Adrenal gland (tissue), 12 donors: ENCODE results near the gene TRMT61A. TPM values are rescaled to one million over a fixed set of nuclear protein-coding genes. Genes with fewer than 3 reads are reported as not detected.

Experiments
- DNase-seq, 7 donors: peaks; one replicate each; pipeline ENCODE4 v3.0.0-alpha.2; 2019 to 2020
- H3K27ac ChIP-seq, 5 donors: fragments of 200-600 bp; sonication (generic) in 4 of 5; 1 replicate in 3 of 5; 2 replicates in 2 of 5; pipeline versions ENCODE4 v1.5.1 to v1.8.0; 2016 to 2020; ENCODE audit warnings: mild to moderate bottlenecking in 1 of 5
- H3K27me3 ChIP-seq: fragments of 200-600 bp; 2 replicates; pipeline ENCODE4 v1.8.0; 2021
- H3K36me3 ChIP-seq, 2 donors: fragments of 200-600 bp; replicated peaks in 1 of 2; 1 replicate in 1 of 2; 2 replicates in 1 of 2; pipeline versions ENCODE4 v1.5.1 to v1.8.0; 2018 to 2022
- H3K4me1 ChIP-seq, 2 donors: fragments of 200-600 bp; replicated peaks in 1 of 2; 1 replicate in 1 of 2; 2 replicates in 1 of 2; pipeline versions ENCODE4 v1.5.1 to v1.8.0; 2018 to 2021
- H3K4me3 ChIP-seq, 4 donors: fragments of 200-600 bp; sonication (generic) in 3 of 4; one replicate each; pipeline ENCODE4 v1.5.1; 2016 to 2018
- H3K9me3 ChIP-seq, 3 donors: fragments of 200-600 bp; sonication (generic) in 1 of 3; replicated peaks in 1 of 3; 1 replicate in 2 of 3; 2 replicates in 1 of 3; pipeline versions ENCODE4 v1.5.1 to v1.8.0; 2016 to 2021
- CTCF ChIP-seq, 6 experiments: fragments of 450-650 bp in 4 of 6; fragments of 200-600 bp in 2 of 6; sonication (generic) in 1 of 6; IDR thresholded peaks; 1 replicate in 5 of 6; 2 replicates in 1 of 6; pipeline versions ENCODE4 v1.5.1 to v1.8.0; 2016 to 2021; ENCODE audit warnings: antibody characterized with exemption in 6 of 6, mild to moderate bottlenecking in 2 of 6, moderate library complexity in 1 of 6
- POLR2A ChIP-seq, 2 donors: fragments of 450-650 bp; IDR thresholded peaks; one replicate each; pipeline ENCODE4 v1.6.1; 2017; ENCODE audit warnings: antibody characterized with exemption in 2 of 2, mild to moderate bottlenecking in 2 of 2, moderate library complexity in 1 of 2
- WGBS, 4 donors: extraction: QIAGEN DNeasy Blood & Tissue Kit in 2 of 4; methylation state at CpG; one replicate each; pipeline versions ENCODE4 v1.1.5 to v1.1.7; 2013 to 2017; 5-methylcytosine and 5-hydroxymethylcytosine counted together
- intact Hi-C, 2 donors: fragments of 100-400 bp; cut with DNase I; formaldehyde crosslinking; loops; one replicate each; pipeline versions ENCODE4 v1.14.1 to v1.15.0; 2022 to 2023
- polyA plus RNA-seq, 3 donors: library from polyadenylated mRNA; stranded (reverse); fragments of 200-250 nt in 2 of 3; fragments of 350-450 nt in 1 of 3; fragmentation: Illumina TruSeq in 1 of 3; extraction: RNeasy Lipid Tissue Mini Kit (QIAGEN cat#74804) in 1 of 3; gene quantifications; one replicate each; pipeline ENCODE4 v1.2.3, GENCODE V29; 2013 to 2014
- total RNA-seq, 9 donors: library from RNA; depleted of rRNA in 4 of 9; stranded (reverse); fragments of >200 nt in 4 of 9; fragments of 120-200 nt in 1 of 9; fragmentation: NEBNext Ultra II Directional in 1 of 9; extraction: Animal tissue kit (Norgen Biotek cat#: 25700) in 1 of 9; gene quantifications; one replicate each; pipeline versions ENCODE4 v1.1.0 to v1.2.4, GENCODE V29; 2013 to 2023
- donor health status: healthy with polysubstance abuse.
- donor health status: Bipolar disorder and iron deficiency.
- donor health status: DM: yes; HTN: yes; CAD: no.
- donor health status: DM: no; HTN: no; CAD: no.
- donor health status: DM: no; HTN: no; CAD: no.
- donor health status: DM: yes; HTN: yes; CAD: no.

Gene TRMT61A
- total and polyA plus RNA-seq, 12 donors: 2.5 to 26.0 (median 13.5) TPM

GRCh38 chr14:103496776-103497175 is 32.2 kb upstream of the TRMT61A start:
- peak in 4 of 7 donors; percentile 13 to 40 (median 16) for DNase-seq
- TF ChIP-seq CTCF (IDR thresholded peaks at IDR 0.05) (no peak), POLR2A (IDR thresholded peaks at IDR 0.05) (no peak)
- 0 to 33% (median 11%) methylated on average over 1 of the region's 1 CpG for WGBS, 4 donors
- H3K36me3 ChIP-seq: peaks cover 0 to 39% of the 10 kb centered on the region in 2 donors
- H3K27me3 ChIP-seq: no peaks in the 10 kb centered on the region
- H3K9me3 ChIP-seq: no peaks in the 10 kb centered on the region
- peaks cover 3 to 16% of the 10 kb centered on the region in 2 donors for H3K4me1 ChIP-seq
- no peak overlapping the region for H3K4me3 ChIP-seq
- intact Hi-C loops: loop anchor here in 1 of 2 donors (10.0 kb wide), 2 partner anchors 62 to 162 kb away; partner anchors contain the start of gene EIF5
- no peak overlapping the region for H3K27ac ChIP-seq

- intact Hi-C loops: loop anchor here (2.0 to 10.0 kb wide), 4 partner anchors 47 to 165 kb away; partner anchors contain the start of gene EIF5 (in 1 of the 2)
- Histone ChIP-seq H3K27me3 (no peaks in the 10 kb centered on the region), H3K4me3 (no peak overlapping the region), H3K9me3 (no peaks in the 10 kb centered on the region), H3K27ac (no peak overlapping the region), H3K4me1 (peaks cover 0 to 16% of the 10 kb centered on the region in 2 donors), H3K36me3 (peaks cover 4 to 63% of the 10 kb centered on the region in 2 donors)
- WGBS, 4 donors: 63 to 73% (median 69%) methylated on average over 9 to 10 of the region's 10 CpGs
- TF ChIP-seq POLR2A (IDR thresholded peaks at IDR 0.05) (no peak), CTCF (IDR thresholded peaks at IDR 0.05) (no peak)
- DNase-seq: peak in 3 of 7 donors; percentile 17 to 44 (median 18)
Observed at GRCh38 chr14:103499709-103500108, 29.3 kb upstream of the TRMT61A start.

- Histone ChIP-seq H3K4me3 (no peak overlapping the region), H3K4me1 (peaks cover 0 to 16% of the 10 kb centered on the region in 2 donors), H3K27ac (peak overlapping the region in 2 of 5 donors; percentile 19 to 48), H3K36me3 (peaks cover 4 to 63% of the 10 kb centered on the region in 2 donors), H3K27me3 (no peaks in the 10 kb centered on the region), H3K9me3 (no peaks in the 10 kb centered on the region)
- intact Hi-C loops: loop anchor here (2.0 to 5.0 kb wide), 2 partner anchors 46 to 47 kb away; no protein-coding TSS in a partner anchor
- TF ChIP-seq CTCF (IDR thresholded peaks at IDR 0.05): peak; percentile 81 to 96 (median 88)
- no peak for TF ChIP-seq POLR2A (IDR thresholded peaks at IDR 0.05)
- DNase-seq: peak; percentile 87 to 98 (median 96)
- 36 to 43% (median 40%) methylated on average over 17 of the region's 17 CpGs for WGBS, 4 donors
Observed at GRCh38 chr14:103500148-103500990, 28.6 kb upstream of the TRMT61A start.
